Adrenal gland (tissue), 5 donors: ENCODE data around the gene GAGE2A.
"Not testable (repeated sequence)": the region's sequence is repeated elsewhere in the genome, so short reads cannot be mapped to it uniquely, and the experiment has no call there.

Experiments used
- POLR2A ChIP-seq, 2 donors: fragments of 450-650 bp; IDR thresholded peaks; one replicate each; pipeline ENCODE4 v1.6.1; 2017; ENCODE audit warnings: antibody characterized with exemption in 2 of 2, mild to moderate bottlenecking in 2 of 2, moderate library complexity in 1 of 2
- TF ChIP-seq, protein P1 (sequence below), 6 experiments: fragments of 450-650 bp in 4 of 6; fragments of 200-600 bp in 2 of 6; sonication (generic) in 1 of 6; IDR thresholded peaks; 1 replicate in 5 of 6; 2 replicates in 1 of 6; pipeline versions ENCODE4 v1.5.1 to v1.8.0; 2016 to 2021; ENCODE audit warnings: antibody characterized with exemption in 6 of 6, mild to moderate bottlenecking in 2 of 6, moderate library complexity in 1 of 6
- donor health status: DM: no; HTN: no; CAD: no.

DNA sequence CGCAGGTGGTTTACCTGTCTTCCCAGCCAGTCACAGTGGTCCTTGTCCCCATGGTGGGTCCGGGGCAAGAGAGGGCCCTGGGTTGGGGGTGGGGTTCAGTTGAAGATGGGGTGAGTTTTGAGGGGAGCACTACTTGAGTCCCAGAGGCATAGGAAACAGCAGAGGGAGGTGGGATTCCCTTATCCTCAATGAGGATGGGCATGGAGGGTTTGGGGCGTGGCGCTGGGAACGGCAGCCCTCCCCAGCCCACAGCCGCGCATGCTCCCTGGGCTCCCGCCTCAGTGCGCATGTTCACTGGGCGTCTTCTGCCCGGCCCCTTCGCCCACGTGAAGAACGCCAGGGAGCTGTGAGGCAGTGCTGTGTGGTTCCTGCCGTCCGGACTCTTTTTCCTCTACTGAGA lies 28.8 kb upstream of the GAGE2A start, which contains the start of gene GAGE12F:
- TF ChIP-seq, protein P1, sequence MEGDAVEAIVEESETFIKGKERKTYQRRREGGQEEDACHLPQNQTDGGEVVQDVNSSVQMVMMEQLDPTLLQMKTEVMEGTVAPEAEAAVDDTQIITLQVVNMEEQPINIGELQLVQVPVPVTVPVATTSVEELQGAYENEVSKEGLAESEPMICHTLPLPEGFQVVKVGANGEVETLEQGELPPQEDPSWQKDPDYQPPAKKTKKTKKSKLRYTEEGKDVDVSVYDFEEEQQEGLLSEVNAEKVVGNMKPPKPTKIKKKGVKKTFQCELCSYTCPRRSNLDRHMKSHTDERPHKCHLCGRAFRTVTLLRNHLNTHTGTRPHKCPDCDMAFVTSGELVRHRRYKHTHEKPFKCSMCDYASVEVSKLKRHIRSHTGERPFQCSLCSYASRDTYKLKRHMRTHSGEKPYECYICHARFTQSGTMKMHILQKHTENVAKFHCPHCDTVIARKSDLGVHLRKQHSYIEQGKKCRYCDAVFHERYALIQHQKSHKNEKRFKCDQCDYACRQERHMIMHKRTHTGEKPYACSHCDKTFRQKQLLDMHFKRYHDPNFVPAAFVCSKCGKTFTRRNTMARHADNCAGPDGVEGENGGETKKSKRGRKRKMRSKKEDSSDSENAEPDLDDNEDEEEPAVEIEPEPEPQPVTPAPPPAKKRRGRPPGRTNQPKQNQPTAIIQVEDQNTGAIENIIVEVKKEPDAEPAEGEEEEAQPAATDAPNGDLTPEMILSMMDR (IDR thresholded peaks at IDR 0.05), result not testable (repeated sequence)
- not testable (repeated sequence) for TF ChIP-seq POLR2A (IDR thresholded peaks at IDR 0.05)
